IMR-90 (cell line): ENCODE data around the gene IFT81. TPM values are rescaled to one million over a fixed set of nuclear protein-coding genes. Genes with fewer than 3 reads are reported as not detected.

ENCODE experiments used
- ATAC-seq: fragments of 200-7000 bp; cut with Tn5 transposase; 2 replicates; pipeline ENCODE4 v1.9.1; 2020; ENCODE audit warnings: low read depth, mild to moderate bottlenecking, moderate library complexity
- BruUV-seq: library from RNA; stranded (reverse); fragments of 400-500 nt; replicated peaks from 2 replicates; lab custom pipeline; 2021; lab: Mats Ljungman, UMichigan
- CTCF ChIA-PET: fragments of 300-600 bp; formaldehyde crosslinking; extraction: SDS; loops from one replicate; lab custom pipeline; 2021; ENCODE audit warnings: antibody characterized with exemption; lab: Yijun Ruan, JAX
- POLR2A ChIA-PET: fragments of 300-600 bp; sonication (Branson Sonifier 250); formaldehyde crosslinking; loops from one replicate; lab custom pipeline; 2022; ENCODE audit warnings: antibody characterized with exemption; ENCODE audit not compliant: unreplicated experiment; lab: Charles Lee
- DNase-seq: peaks from one replicate; pipeline ENCODE4 v3.0.0; 2013
- H2AFZ ChIP-seq: replicated peaks from 2 replicates; pipeline ENCODE3; 2013; ENCODE audit warnings: low read length, mild to moderate bottlenecking; ENCODE audit not compliant: poor library complexity
- H2AK5ac ChIP-seq: 2 replicates; pipeline ENCODE4 v1.6.1; 2013; ENCODE audit warnings: low read depth, low read length, inconsistent platforms
- H2AK9ac ChIP-seq: replicated peaks from 2 replicates; pipeline ENCODE3; 2013; ENCODE audit warnings: mild to moderate bottlenecking, low read depth, low read length, moderate library complexity; ENCODE audit not compliant: poor library complexity
- H2BK120ac ChIP-seq: 2 replicates; pipeline ENCODE4 v1.6.1; 2013; ENCODE audit warnings: low read depth, low read length, inconsistent platforms
- H2BK15ac ChIP-seq: 3 replicates; pipeline ENCODE4 v1.6.1; 2013; ENCODE audit warnings: low read depth, low read length, inconsistent platforms
- H2BK20ac ChIP-seq: 2 replicates; pipeline ENCODE4 v1.6.1; 2013; ENCODE audit warnings: low read depth, mild to moderate bottlenecking, inconsistent platforms, low read length, moderate library complexity
- H2BK5ac ChIP-seq: 2 replicates; pipeline ENCODE4 v1.6.1; 2013; ENCODE audit warnings: mild to moderate bottlenecking, low read depth, low read length, inconsistent platforms; ENCODE audit not compliant: poor library complexity, severe bottlenecking
- H3K14ac ChIP-seq: replicated peaks from 2 replicates; pipeline ENCODE4 v1.6.1; 2013; ENCODE audit warnings: low read depth, low read length, inconsistent platforms
- H3K18ac ChIP-seq: 2 replicates; pipeline ENCODE4 v1.6.1; 2013; ENCODE audit warnings: low read depth, low read length, control low read depth
- H3K23ac ChIP-seq: 2 replicates; pipeline ENCODE4 v1.6.1; 2013; ENCODE audit warnings: low read depth, low read length, inconsistent platforms
- H3K27ac ChIP-seq: 2 replicates; pipeline ENCODE4 v1.5.1; 2013; ENCODE audit warnings: mild to moderate bottlenecking, control low read depth, low read length; ENCODE audit not compliant: insufficient read depth
- H3K27me3 ChIP-seq: 2 replicates; pipeline ENCODE4 v1.6.1; 2013; ENCODE audit warnings: low read length; ENCODE audit not compliant: control insufficient read depth, insufficient read depth
- H3K36me3 ChIP-seq: 2 replicates; pipeline ENCODE4 v1.6.1; 2013; ENCODE audit warnings: low read length, mixed read lengths; ENCODE audit not compliant: control insufficient read depth, insufficient read depth
- H3K4ac ChIP-seq: 2 replicates; pipeline ENCODE4 v1.6.1; 2013; ENCODE audit warnings: low read depth, low read length, inconsistent platforms
- H3K4me1 ChIP-seq: 2 replicates; pipeline ENCODE4 v1.6.1; 2013; ENCODE audit warnings: low read length, mixed read lengths; ENCODE audit not compliant: control insufficient read depth, insufficient read depth
- H3K4me2 ChIP-seq: 2 replicates; pipeline ENCODE4 v1.6.1; 2013; ENCODE audit warnings: low read depth, mild to moderate bottlenecking, control low read depth, low read length, moderate library complexity
- H3K4me3 ChIP-seq: 2 replicates; pipeline ENCODE4 v1.5.1; 2013; ENCODE audit warnings: low read depth, mild to moderate bottlenecking, control low read depth, low read length, moderate library complexity; ENCODE audit not compliant: insufficient read depth
- H3K56ac ChIP-seq: 2 replicates; pipeline ENCODE4 v1.6.1; 2013; ENCODE audit warnings: low read length, inconsistent platforms; ENCODE audit not compliant: insufficient read depth; ENCODE audit errors: extremely low read depth
- H3K79me1 ChIP-seq, 2 experiments: 2 replicates each; pipeline ENCODE4 v1.6.1; 2013; ENCODE audit warnings: low read length in 2 of 2, inconsistent platforms in 1 of 2, low read depth in 1 of 2
- H3K9ac ChIP-seq: 2 replicates; pipeline ENCODE4 v1.6.1; 2013; ENCODE audit warnings: low read depth, low read length, control low read depth
- H3K9me1 ChIP-seq: 2 replicates; pipeline ENCODE4 v1.6.1; 2013; ENCODE audit warnings: low read length, inconsistent platforms; ENCODE audit not compliant: insufficient read depth
- H3K9me3 ChIP-seq: 2 replicates; pipeline ENCODE4 v1.6.1; 2013; ENCODE audit warnings: low read length; ENCODE audit not compliant: control insufficient read depth, insufficient read depth
- H4K20me1 ChIP-seq: 2 replicates; pipeline ENCODE4 v1.6.1; 2013; ENCODE audit warnings: low read length, inconsistent platforms; ENCODE audit not compliant: insufficient read depth
- H4K5ac ChIP-seq: 2 replicates; pipeline ENCODE4 v1.6.1; 2013; ENCODE audit warnings: mild to moderate bottlenecking, low read depth, low read length, control low read depth
- H4K8ac ChIP-seq, 2 experiments: 2 replicates each; pipeline ENCODE4 v1.6.1; 2013; ENCODE audit warnings: low read depth in 2 of 2, low read length in 2 of 2, control low read depth in 1 of 2, inconsistent platforms in 1 of 2
- H4K91ac ChIP-seq: 2 replicates; pipeline ENCODE4 v1.6.1; 2013; ENCODE audit warnings: low read depth, low read length, inconsistent platforms; ENCODE audit not compliant: insufficient read depth
- BHLHE40 ChIP-seq: fragments of 150-350 bp; IDR thresholded peaks from 2 replicates; pipeline ENCODE4 v1.6.1; 2016; ENCODE audit warnings: mild to moderate bottlenecking, low read depth, low read length
- CEBPB ChIP-seq: IDR thresholded peaks from 2 replicates; pipeline ENCODE4 v1.6.1; 2012; ENCODE audit warnings: low read depth, low read length, improper control_type of control experiment
- CHD1 ChIP-seq: IDR thresholded peaks from 2 replicates; pipeline ENCODE4 v1.6.1; 2012; ENCODE audit warnings: low read depth, low read length, improper control_type of control experiment
- FOS ChIP-seq: fragments of 150-350 bp; IDR thresholded peaks from 2 replicates; pipeline ENCODE4 v1.6.1; 2016; ENCODE audit warnings: low read depth, low read length
- MAFK ChIP-seq: IDR thresholded peaks from 2 replicates; pipeline ENCODE4 v1.6.1; 2012; ENCODE audit warnings: low read depth, low read length, improper control_type of control experiment
- MAZ ChIP-seq: IDR thresholded peaks from 2 replicates; pipeline ENCODE4 v1.6.1; 2012; ENCODE audit warnings: low read depth, mild to moderate bottlenecking, low read length, improper control_type of control experiment, moderate library complexity, borderline replicate concordance
- MXI1 ChIP-seq: IDR thresholded peaks from 2 replicates; pipeline ENCODE4 v1.6.1; 2012; ENCODE audit warnings: low read depth, mild to moderate bottlenecking, low read length, moderate library complexity, borderline replicate concordance
- NFE2L2 ChIP-seq: fragments of 150-350 bp; IDR thresholded peaks from 2 replicates; pipeline ENCODE4 v1.6.1; 2016; ENCODE audit warnings: low read depth, mild to moderate bottlenecking, low read length
- POLR2A ChIP-seq: IDR thresholded peaks from 2 replicates; pipeline ENCODE4 v1.6.1; 2012; ENCODE audit warnings: mild to moderate bottlenecking, low read depth, low read length
- RAD21 ChIP-seq: IDR thresholded peaks from 2 replicates; pipeline ENCODE4 v1.6.1; 2012; ENCODE audit warnings: low read length, improper control_type of control experiment
- RCOR1 ChIP-seq: IDR thresholded peaks from 2 replicates; pipeline ENCODE4 v1.6.1; 2012; ENCODE audit warnings: mild to moderate bottlenecking, low read length, improper control_type of control experiment; ENCODE audit not compliant: insufficient replicate concordance
- RFX5 ChIP-seq: IDR thresholded peaks from 2 replicates; pipeline ENCODE4 v1.8.0; 2012; ENCODE audit warnings: low read depth, mild to moderate bottlenecking, low read length, moderate library complexity
- SMC3 ChIP-seq: fragments of 150-350 bp; IDR thresholded peaks from 2 replicates; pipeline ENCODE4 v1.6.1; 2016; ENCODE audit warnings: low read depth, mild to moderate bottlenecking, antibody characterized with exemption, low read length, moderate library complexity
- USF2 ChIP-seq: fragments of 150-350 bp; IDR thresholded peaks from 2 replicates; pipeline ENCODE4 v1.6.1; 2017; ENCODE audit warnings: mild to moderate bottlenecking, antibody characterized with exemption, low read length, low read depth
- WGBS, 2 experiments: methylation state at CpG; one replicate each; pipeline versions ENCODE4 v1.1.5 to v1.1.7; 2013; ENCODE audit warnings: missing lambda C conversion rate in 2 of 2; ENCODE audit not compliant: insufficient read length in 1 of 2; ENCODE audit errors: extremely low coverage in 2 of 2; 5-methylcytosine and 5-hydroxymethylcytosine counted together
- dilution Hi-C: fragments of 300-500 bp; cut with HindIII; formaldehyde crosslinking; loops from one replicate; pipeline ENCODE4 v1.14.3; 2018; ENCODE audit warnings: low sequenced_read_pairs; ENCODE audit not compliant: unreplicated experiment
- in situ Hi-C: fragments of 300-500 bp; cut with MboI; formaldehyde crosslinking; loops from 3 replicates; pipeline ENCODE4 v1.14.3; 2019; ENCODE audit warnings: low sequenced_read_pairs, inconsistent platforms, mixed read lengths
- intact Hi-C: fragments of 100-400 bp; cut with micrococcal nuclease; formaldehyde crosslinking; loops from 2 replicates; pipeline ENCODE4 v1.10.0; 2022
- polyA plus RNA-seq, 3 experiments: library from polyadenylated mRNA; depleted of rRNA; stranded (reverse); fragments of >200 nt; gene quantifications; 2 replicates each; pipeline ENCODE4 v1.2.3, GENCODE V29; 2012; ENCODE audit warnings: low replicate concordance in 1 of 3
- total RNA-seq: library from RNA; depleted of rRNA; stranded (reverse); fragments of >200 nt; gene quantifications from 2 replicates; pipeline ENCODE4 v1.2.3, GENCODE V29; 2012
- TF ChIP-seq, protein P1 (sequence below): conservative IDR thresholded peaks from 2 replicates; pipeline ENCODE4 v1.5.1; 2012; ENCODE audit warnings: mild to moderate bottlenecking, low read depth, low read length, improper control_type of control experiment
- TF ChIP-seq, protein P2 (sequence below): fragments of 150-350 bp; IDR thresholded peaks from 2 replicates; pipeline ENCODE4 v1.6.1; 2016; ENCODE audit warnings: low read depth, mild to moderate bottlenecking, low read length, moderate library complexity, borderline replicate concordance

Gene IFT81
- total and polyA plus RNA-seq, 2 of the 4 experiments (the other 2 are of a cell fraction) = 6.1 to 8.1 TPM

GRCh38 chr12:110205931-110206330 lies 81.8 kb downstream of the IFT81 start:
- ChIA-PET CTCF (no interaction called here), POLR2A (no interaction called here)
- Histone ChIP-seq H3K4me1 (peaks cover 2% of the 10 kb centered on the region), H2AFZ (no peak overlapping the region), H4K8ac (no peak overlapping the region), H3K4me2 (no peak overlapping the region), H2BK120ac (no peak overlapping the region), H3K56ac (no peak overlapping the region), H3K27me3 (no peaks in the 10 kb centered on the region), H3K9me3 (peaks cover 3% of the 10 kb centered on the region; the same call in 1 of the 2 replicates), H2BK5ac (no peak overlapping the region), H3K79me1 (no peaks in the 10 kb centered on the region), H3K9me1 (peaks cover 14% of the 10 kb centered on the region; the same call in 1 of the 2 replicates), H4K91ac (no peak overlapping the region), H3K36me3 (peaks cover 18% of the 10 kb centered on the region), H2BK20ac (no peak overlapping the region), H3K27ac (no peak overlapping the region), H2BK15ac (no peak overlapping the region), H3K14ac (no peak overlapping the region), H4K5ac (no peak overlapping the region), H4K20me1 (no peaks in the 10 kb centered on the region), H3K23ac (no peak overlapping the region), H3K9ac (no peak overlapping the region), H2AK5ac (no peak overlapping the region), H3K18ac (no peak overlapping the region), H3K4me3 (no peak overlapping the region), H3K4ac (no peak overlapping the region), H2AK9ac (no peak overlapping the region)
- TF ChIP-seq SMC3 = no peak
- no peak for TF ChIP-seq MAZ
- TF ChIP-seq, protein P1, sequence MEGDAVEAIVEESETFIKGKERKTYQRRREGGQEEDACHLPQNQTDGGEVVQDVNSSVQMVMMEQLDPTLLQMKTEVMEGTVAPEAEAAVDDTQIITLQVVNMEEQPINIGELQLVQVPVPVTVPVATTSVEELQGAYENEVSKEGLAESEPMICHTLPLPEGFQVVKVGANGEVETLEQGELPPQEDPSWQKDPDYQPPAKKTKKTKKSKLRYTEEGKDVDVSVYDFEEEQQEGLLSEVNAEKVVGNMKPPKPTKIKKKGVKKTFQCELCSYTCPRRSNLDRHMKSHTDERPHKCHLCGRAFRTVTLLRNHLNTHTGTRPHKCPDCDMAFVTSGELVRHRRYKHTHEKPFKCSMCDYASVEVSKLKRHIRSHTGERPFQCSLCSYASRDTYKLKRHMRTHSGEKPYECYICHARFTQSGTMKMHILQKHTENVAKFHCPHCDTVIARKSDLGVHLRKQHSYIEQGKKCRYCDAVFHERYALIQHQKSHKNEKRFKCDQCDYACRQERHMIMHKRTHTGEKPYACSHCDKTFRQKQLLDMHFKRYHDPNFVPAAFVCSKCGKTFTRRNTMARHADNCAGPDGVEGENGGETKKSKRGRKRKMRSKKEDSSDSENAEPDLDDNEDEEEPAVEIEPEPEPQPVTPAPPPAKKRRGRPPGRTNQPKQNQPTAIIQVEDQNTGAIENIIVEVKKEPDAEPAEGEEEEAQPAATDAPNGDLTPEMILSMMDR = no peak
- no peak for TF ChIP-seq RCOR1
- no peak for TF ChIP-seq BHLHE40
- no peak for TF ChIP-seq CEBPB
- TF ChIP-seq POLR2A = no peak
- no peak for TF ChIP-seq CHD1
- no peak for TF ChIP-seq NFE2L2
- TF ChIP-seq MAFK = no peak
- TF ChIP-seq RFX5 = no peak
- no peak for TF ChIP-seq MXI1
- TF ChIP-seq, protein P2, sequence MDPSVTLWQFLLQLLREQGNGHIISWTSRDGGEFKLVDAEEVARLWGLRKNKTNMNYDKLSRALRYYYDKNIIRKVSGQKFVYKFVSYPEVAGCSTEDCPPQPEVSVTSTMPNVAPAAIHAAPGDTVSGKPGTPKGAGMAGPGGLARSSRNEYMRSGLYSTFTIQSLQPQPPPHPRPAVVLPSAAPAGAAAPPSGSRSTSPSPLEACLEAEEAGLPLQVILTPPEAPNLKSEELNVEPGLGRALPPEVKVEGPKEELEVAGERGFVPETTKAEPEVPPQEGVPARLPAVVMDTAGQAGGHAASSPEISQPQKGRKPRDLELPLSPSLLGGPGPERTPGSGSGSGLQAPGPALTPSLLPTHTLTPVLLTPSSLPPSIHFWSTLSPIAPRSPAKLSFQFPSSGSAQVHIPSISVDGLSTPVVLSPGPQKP = no peak
- no peak for TF ChIP-seq USF2
- no peak for TF ChIP-seq RAD21
- no peak for TF ChIP-seq FOS
- DNase-seq (no peak), ATAC-seq (no peak)
- no TSS peak for BruUV-seq
- WGBS, 2 experiments = no CpG with 5 or more reads among the region's 2 CpGs
- in situ Hi-C loops = no loop called here
- dilution Hi-C loops = no loop called here
- intact Hi-C loops = no loop called here
